Activated CD4-positive, alpha-beta T cell treated with anti-CD3 and anti-CD28 coated beads, Interleukin-2, Interleukin-6, amounts not matched to agents 100 ng/mL and 50 ng/mL, durations not matched to agents 16 hours and 8 hours (primary cell): ENCODE measurements around the gene IFIT3.
"Not testable (repeated sequence)": the region's sequence is repeated elsewhere in the genome, so short reads cannot be mapped to it uniquely, and the experiment has no call there.

Source experiments
- DNase-seq: peaks from one replicate; pipeline ENCODE4 v3.0.0-alpha.2; 2020

IFIT3 gene

GRCh38 chr10:89327803-89328441 is at the start of gene IFIT3:
Gene IFIT3, plus strand, starts transcription at chr10:89327997. Its CDS starts 77 bp downstream, at chr10:89328074.
- DNase-seq, result peak; percentile 38

- no peak for DNase-seq
Measured at GRCh38 chr10:89278034-89278535, 49.7 kb upstream of the IFIT3 start.

- DNase-seq, result no peak
Measured at GRCh38 chr10:89278900-89279392, 48.9 kb upstream of the IFIT3 start.

GRCh38 chr10:89279421-89279869 is 48.4 kb upstream of the IFIT3 start:
- no peak for DNase-seq

GRCh38 chr10:89280508-89280907 is 47.3 kb upstream of the IFIT3 start:
- no peak for DNase-seq

- DNase-seq, result no peak
Measured at GRCh38 chr10:89281606-89282395, 46.0 kb upstream of the IFIT3 start.

- no peak for DNase-seq
Measured at GRCh38 chr10:89283025-89283935, 44.5 kb upstream of the IFIT3 start.

- no peak for DNase-seq
Measured at GRCh38 chr10:89283936-89284475, 43.8 kb upstream of the IFIT3 start.

- DNase-seq, result not testable (repeated sequence)
Measured at GRCh38 chr10:89284711-89285110, 43.1 kb upstream of the IFIT3 start.

GRCh38 chr10:89285303-89285702 is 42.5 kb upstream of the IFIT3 start:
- not testable (repeated sequence) for DNase-seq

- no peak for DNase-seq
Measured at GRCh38 chr10:89294721-89295239, 33.0 kb upstream of the IFIT3 start.

- peak; percentile 21 for DNase-seq
Measured at GRCh38 chr10:89295597-89295996, 32.2 kb upstream of the IFIT3 start.

- DNase-seq, result no peak
Measured at GRCh38 chr10:89296220-89296648, 31.6 kb upstream of the IFIT3 start.

GRCh38 chr10:89297356-89297755 is 30.4 kb upstream of the IFIT3 start:
- DNase-seq, result no peak

GRCh38 chr10:89297791-89298190 is 30.0 kb upstream of the IFIT3 start:
- DNase-seq, result no peak

- DNase-seq, result no peak
Measured at GRCh38 chr10:89299031-89299430, 28.8 kb upstream of the IFIT3 start.

- peak; percentile 3 for DNase-seq
Measured at GRCh38 chr10:89301232-89301631, 26.6 kb upstream of the IFIT3 start.

- DNase-seq, result peak; percentile 44
Measured at GRCh38 chr10:89301721-89302445, 25.9 kb upstream of the IFIT3 start, which contains the start of gene IFIT2. Gene IFIT2, plus strand, starts transcription at chr10:89302046. Its CDS starts 78 bp downstream, at chr10:89302124.

- no peak for DNase-seq
Measured at GRCh38 chr10:89302625-89303024, 25.2 kb upstream of the IFIT3 start.

- DNase-seq, result no peak
Measured at GRCh38 chr10:89303161-89303560, 24.6 kb upstream of the IFIT3 start.

- no peak for DNase-seq
Measured at GRCh38 chr10:89304026-89304425, 23.8 kb upstream of the IFIT3 start.
